Measurements from ENCODE around the gene TRMT112. TPM values are rescaled to one million over a fixed set of nuclear protein-coding genes. Genes with fewer than 3 reads are reported as not detected.
"Not testable (repeated sequence)": the region's sequence is repeated elsewhere in the genome, so short reads cannot be mapped to it uniquely, and the experiment has no call there.

Gene TRMT112
- total and polyA plus RNA-seq, 2 donors (not counting 1 experiment from before 2014, with no cell fraction given) = 161 to 248 TPM

- Histone ChIP-seq H3K4me2 (ENCODE audit: extremely low read depth, insufficient read depth, low read length) (no peak overlapping the region), H3K27ac (ENCODE audit: insufficient read depth, low read length) (no peak overlapping the region), H3K4me3 (replicated peaks in 1 of 4; ENCODE audit: control extremely low read depth in 1 of 4, insufficient read depth in 1 of 4, low read depth in 3 of 4, low read length in 4 of 4) (no peak overlapping the region), H3K79me2 (ENCODE audit: control insufficient read depth, insufficient read depth, low read length) (no peaks in the 10 kb centered on the region), H4K20me1 (ENCODE audit: control insufficient read depth, extremely low read depth, insufficient read depth, low read length) (no peaks in the 10 kb centered on the region), H3K36me3 (ENCODE audit: control insufficient read depth, insufficient read depth, low read length) (no peaks in the 10 kb centered on the region), H3K4me1 (ENCODE audit: control insufficient read depth, extremely low read depth, insufficient read depth, low read length) (peaks cover 8% of the 10 kb centered on the region), H3K27me3 (ENCODE audit: control insufficient read depth, insufficient read depth, low read length) (no peaks in the 10 kb centered on the region), H3K9me3 (ENCODE audit: control insufficient read depth, insufficient read depth, low read depth, low read length) (no peaks in the 10 kb centered on the region), H3K9ac (ENCODE audit: insufficient read depth, low read length) (no peak overlapping the region), H2AFZ (ENCODE audit: low read length) (no peak overlapping the region)
- no peak for DNase-seq (ENCODE audit: low read depth in 2 of 2)
- no peak for TF ChIP-seq CTCF (conservative IDR thresholded peaks at IDR 0.05 in 1 of 2, IDR thresholded peaks at IDR 0.05 in 1 of 2; ENCODE audit: low read depth in 1 of 2, low read length in 2 of 2)
- TF ChIP-seq EZH2 (IDR thresholded peaks at IDR 0.05; ENCODE audit: low read length, missing control alignments) = no peak
Measured at GRCh38 chr11:64327993-64328392, 10.6 kb upstream of the TRMT112 start.

- Histone ChIP-seq H3K4me3 (replicated peaks in 1 of 4; ENCODE audit: control extremely low read depth in 1 of 4, insufficient read depth in 1 of 4, low read depth in 3 of 4, low read length in 4 of 4) (no peak overlapping the region), H4K20me1 (ENCODE audit: control insufficient read depth, extremely low read depth, insufficient read depth, low read length) (no peaks in the 10 kb centered on the region)
Measured at GRCh38 chr11:64327375-64327774, 10.0 kb upstream of the TRMT112 start.

GRCh38 chr11:64324692-64325469 is 7.5 kb upstream of the TRMT112 start:
- Histone ChIP-seq H3K4me1 (ENCODE audit: control insufficient read depth, extremely low read depth, insufficient read depth, low read length) (no peaks in the 10 kb centered on the region), H3K9ac (ENCODE audit: insufficient read depth, low read length) (no peak overlapping the region), H3K36me3 (ENCODE audit: control insufficient read depth, insufficient read depth, low read length) (peaks cover 5% of the 10 kb centered on the region), H3K4me2 (ENCODE audit: extremely low read depth, insufficient read depth, low read length) (no peak overlapping the region), H3K4me3 (replicated peaks in 1 of 4; ENCODE audit: control extremely low read depth in 1 of 4, insufficient read depth in 1 of 4, low read depth in 3 of 4, low read length in 4 of 4) (no peak overlapping the region), H3K9me3 (ENCODE audit: control insufficient read depth, insufficient read depth, low read depth, low read length) (no peaks in the 10 kb centered on the region), H3K27ac (ENCODE audit: insufficient read depth, low read length) (no peak overlapping the region), H3K27me3 (ENCODE audit: control insufficient read depth, insufficient read depth, low read length) (no peaks in the 10 kb centered on the region), H4K20me1 (ENCODE audit: control insufficient read depth, extremely low read depth, insufficient read depth, low read length) (no peaks in the 10 kb centered on the region), H2AFZ (ENCODE audit: low read length) (no peak overlapping the region), H3K79me2 (ENCODE audit: control insufficient read depth, insufficient read depth, low read length) (no peaks in the 10 kb centered on the region)
- TF ChIP-seq CTCF (conservative IDR thresholded peaks at IDR 0.05 in 1 of 2, IDR thresholded peaks at IDR 0.05 in 1 of 2; ENCODE audit: low read depth in 1 of 2, low read length in 2 of 2) (no peak), EZH2 (IDR thresholded peaks at IDR 0.05; ENCODE audit: low read length, missing control alignments) (no peak)
- no peak for DNase-seq (ENCODE audit: low read depth in 2 of 2)

More at GRCh38 chr11:64327375-64327774, 10.0 kb upstream of the TRMT112 start:
- Histone ChIP-seq H3K27me3 (ENCODE audit: control insufficient read depth, insufficient read depth, low read length) (no peaks in the 10 kb centered on the region), H3K36me3 (ENCODE audit: control insufficient read depth, insufficient read depth, low read length) (peaks cover 1% of the 10 kb centered on the region), H2AFZ (ENCODE audit: low read length) (no peak overlapping the region), H3K4me2 (ENCODE audit: extremely low read depth, insufficient read depth, low read length) (no peak overlapping the region), H3K27ac (ENCODE audit: insufficient read depth, low read length) (no peak overlapping the region), H3K9ac (ENCODE audit: insufficient read depth, low read length) (no peak overlapping the region), H3K9me3 (ENCODE audit: control insufficient read depth, insufficient read depth, low read depth, low read length) (no peaks in the 10 kb centered on the region), H3K4me1 (ENCODE audit: control insufficient read depth, extremely low read depth, insufficient read depth, low read length) (peaks cover 8% of the 10 kb centered on the region), H3K79me2 (ENCODE audit: control insufficient read depth, insufficient read depth, low read length) (no peaks in the 10 kb centered on the region)
- TF ChIP-seq CTCF (conservative IDR thresholded peaks at IDR 0.05 in 1 of 2, IDR thresholded peaks at IDR 0.05 in 1 of 2; ENCODE audit: low read depth in 1 of 2, low read length in 2 of 2) (no peak), EZH2 (IDR thresholded peaks at IDR 0.05; ENCODE audit: low read length, missing control alignments) (no peak)
- DNase-seq (ENCODE audit: low read depth in 2 of 2) = no peak

- not testable (repeated sequence) for H3K36me3 ChIP-seq (ENCODE audit: control insufficient read depth, insufficient read depth, low read length); H3K9ac ChIP-seq (ENCODE audit: insufficient read depth, low read length); H3K79me2 ChIP-seq (ENCODE audit: control insufficient read depth, insufficient read depth, low read length); H3K4me2 ChIP-seq (ENCODE audit: extremely low read depth, insufficient read depth, low read length); H4K20me1 ChIP-seq (ENCODE audit: control insufficient read depth, extremely low read depth, insufficient read depth, low read length); H3K9me3 ChIP-seq (ENCODE audit: control insufficient read depth, insufficient read depth, low read depth, low read length); H3K4me1 ChIP-seq (ENCODE audit: control insufficient read depth, extremely low read depth, insufficient read depth, low read length); DNase-seq (ENCODE audit: low read depth in 2 of 2); H2AFZ ChIP-seq (ENCODE audit: low read length); H3K4me3 ChIP-seq (replicated peaks in 1 of 4; ENCODE audit: control extremely low read depth in 1 of 4, insufficient read depth in 1 of 4, low read depth in 3 of 4, low read length in 4 of 4); H3K27me3 ChIP-seq (ENCODE audit: control insufficient read depth, insufficient read depth, low read length); H3K27ac ChIP-seq (ENCODE audit: insufficient read depth, low read length)
Measured at GRCh38 chr11:64323984-64324383, 6.6 kb upstream of the TRMT112 start.
